H9 (cell line): ENCODE results near the gene LRRC36. TPM values are rescaled to one million over a fixed set of nuclear protein-coding genes. Genes with fewer than 3 reads are reported as not detected.

ENCODE experiments used
- DNase-seq: peaks from one replicate; pipeline ENCODE4 v3.0.0-alpha.2; 2017
- H2AFZ ChIP-seq: one replicate; pipeline ENCODE4 v1.6.1; 2013; ENCODE audit warnings: mild to moderate bottlenecking, low read length, control low read depth, moderate library complexity
- H2AK5ac ChIP-seq: 2 replicates; pipeline ENCODE4 v1.6.1; 2013; ENCODE audit warnings: low read length, control low read depth, mixed read lengths; ENCODE audit not compliant: insufficient read length
- H2BK120ac ChIP-seq: one replicate; pipeline ENCODE4 v1.6.1; 2013; ENCODE audit warnings: low read depth, mild to moderate bottlenecking, low read length, control low read depth, inconsistent platforms; ENCODE audit not compliant: poor library complexity, severe bottlenecking
- H2BK12ac ChIP-seq: 2 replicates; pipeline ENCODE4 v1.6.1; 2013; ENCODE audit warnings: low read length, control low read depth, mixed read lengths, low read depth; ENCODE audit not compliant: insufficient read length
- H2BK15ac ChIP-seq: 2 replicates; pipeline ENCODE4 v1.6.1; 2013; ENCODE audit warnings: low read depth, low read length, control low read depth
- H2BK20ac ChIP-seq: one replicate; pipeline ENCODE4 v1.6.1; 2013; ENCODE audit warnings: low read depth, mild to moderate bottlenecking, low read length, control low read depth, inconsistent platforms; ENCODE audit not compliant: poor library complexity, severe bottlenecking
- H2BK5ac ChIP-seq: 2 replicates; pipeline ENCODE4 v1.6.1; 2013; ENCODE audit warnings: low read length, control low read depth, mixed read lengths; ENCODE audit not compliant: insufficient read length
- H3K14ac ChIP-seq: 2 replicates; pipeline ENCODE4 v1.6.1; 2013; ENCODE audit warnings: low read length, control low read depth; ENCODE audit not compliant: insufficient read depth
- H3K18ac ChIP-seq: 2 replicates; pipeline ENCODE4 v1.6.1; 2013; ENCODE audit warnings: low read depth, mild to moderate bottlenecking, mixed read lengths, low read length, control low read depth; ENCODE audit not compliant: insufficient read length
- H3K23ac ChIP-seq: 2 replicates; pipeline ENCODE4 v1.6.1; 2013; ENCODE audit warnings: low read length, control low read depth, mixed read lengths, low read depth; ENCODE audit not compliant: insufficient read length
- H3K23me2 ChIP-seq: 2 replicates; pipeline ENCODE4 v1.6.1; 2013; ENCODE audit warnings: low read depth, mild to moderate bottlenecking, mixed read lengths, low read length, control low read depth; ENCODE audit not compliant: insufficient read length, poor library complexity, severe bottlenecking
- H3K27ac ChIP-seq: 2 replicates; pipeline ENCODE4 v1.5.1; 2013; ENCODE audit warnings: low read length, control low read depth, mixed read lengths, low read depth; ENCODE audit not compliant: insufficient read length
- H3K27me3 ChIP-seq: 2 replicates; pipeline ENCODE4 v1.6.1; 2013; ENCODE audit warnings: low read length, control low read depth, inconsistent platforms; ENCODE audit not compliant: insufficient read depth
- H3K4ac ChIP-seq: 2 replicates; pipeline ENCODE4 v1.6.1; 2013; ENCODE audit warnings: low read depth, mild to moderate bottlenecking, control low read depth, inconsistent platforms, low read length, moderate library complexity
- H3K4me1 ChIP-seq: 2 replicates; pipeline ENCODE4 v1.6.1; 2013; ENCODE audit warnings: low read length, control low read depth, inconsistent platforms; ENCODE audit not compliant: insufficient read depth
- H3K4me2 ChIP-seq: 2 replicates; pipeline ENCODE4 v1.6.1; 2013; ENCODE audit warnings: low read length, control low read depth, mixed read lengths; ENCODE audit not compliant: insufficient read length, insufficient read depth
- H3K56ac ChIP-seq: 2 replicates; pipeline ENCODE4 v1.6.1; 2013; ENCODE audit warnings: low read depth, mild to moderate bottlenecking, mixed read lengths, low read length, control low read depth; ENCODE audit not compliant: insufficient read length
- H3K79me1 ChIP-seq: 2 replicates; pipeline ENCODE4 v1.6.1; 2013; ENCODE audit warnings: low read depth, mild to moderate bottlenecking, moderate library complexity, low read length, control low read depth, inconsistent platforms; ENCODE audit not compliant: insufficient read depth, poor library complexity, severe bottlenecking
- H3K79me2 ChIP-seq: 2 replicates; pipeline ENCODE4 v1.6.1; 2013; ENCODE audit warnings: low read length, control low read depth, inconsistent platforms; ENCODE audit not compliant: insufficient read depth
- H3K9ac ChIP-seq: 2 replicates; pipeline ENCODE4 v1.6.1; 2013; ENCODE audit warnings: low read length, control low read depth, mixed read lengths; ENCODE audit not compliant: insufficient read length; ENCODE audit errors: extremely low read depth
- H3K9me3 ChIP-seq: one replicate; pipeline ENCODE4 v1.6.1; 2013; ENCODE audit warnings: low read depth, low read length, inconsistent platforms; ENCODE audit not compliant: control insufficient read depth
- H3T11ph ChIP-seq: one replicate; pipeline ENCODE4 v1.6.1; 2013; ENCODE audit warnings: mild to moderate bottlenecking, low read length, control low read depth, inconsistent platforms
- H4K20me1 ChIP-seq: one replicate; pipeline ENCODE4 v1.6.1; 2013; ENCODE audit not compliant: control insufficient read depth, insufficient read length, insufficient read depth
- H4K5ac ChIP-seq: 2 replicates; pipeline ENCODE4 v1.6.1; 2013; ENCODE audit warnings: low read depth, mild to moderate bottlenecking, mixed read lengths, low read length, control low read depth; ENCODE audit not compliant: insufficient read length
- H4K8ac ChIP-seq: replicated peaks from 2 replicates; pipeline ENCODE4 v1.6.1; 2013; ENCODE audit warnings: low read length, control low read depth, mixed read lengths, low read depth; ENCODE audit not compliant: insufficient read length
- H4K91ac ChIP-seq: 2 replicates; pipeline ENCODE4 v1.6.1; 2013; ENCODE audit warnings: low read depth, mild to moderate bottlenecking, moderate library complexity, mixed read lengths, low read length, control low read depth; ENCODE audit not compliant: insufficient read length
- H3K27ac Mint-ChIP-seq, 3 experiments: 2 replicates in 2 of 3; 3 replicates in 1 of 3; pipeline ENCODE4 v1.8.0; 2020 to 2021; ENCODE audit warnings: mixed read lengths in 3 of 3, mild to moderate bottlenecking in 1 of 3, moderate library complexity in 1 of 3
- H3K27me3 Mint-ChIP-seq: 2 replicates; pipeline ENCODE4 v1.8.0; 2021; ENCODE audit warnings: low read depth, mild to moderate bottlenecking, moderate library complexity, mixed read lengths
- H3K36me3 Mint-ChIP-seq, 3 experiments: 2 replicates in 2 of 3; 3 replicates in 1 of 3; pipeline ENCODE4 v1.8.0; 2020 to 2021; ENCODE audit warnings: low read depth in 3 of 3, mixed read lengths in 3 of 3; ENCODE audit not compliant: insufficient read depth in 1 of 3
- H3K4me1 Mint-ChIP-seq, 2 experiments: 2 replicates each; pipeline ENCODE4 v1.8.0; 2020; ENCODE audit warnings: mixed read lengths in 2 of 2
- H3K4me3 Mint-ChIP-seq, 2 experiments: 2 replicates in 1 of 2; 3 replicates in 1 of 2; pipeline ENCODE4 v1.8.0; 2020 to 2021; ENCODE audit warnings: mild to moderate bottlenecking in 2 of 2, mixed read lengths in 2 of 2, moderate library complexity in 1 of 2
- H3K9me3 Mint-ChIP-seq, 2 experiments: 2 replicates in 1 of 2; 3 replicates in 1 of 2; pipeline ENCODE4 v1.8.0; 2020; ENCODE audit warnings: mild to moderate bottlenecking in 2 of 2, mixed read lengths in 2 of 2, moderate library complexity in 1 of 2
- CTCF ChIP-seq: fragments of 200-600 bp; sonication (generic); conservative IDR thresholded peaks from 3 replicates; pipeline ENCODE4 v1.8.0; 2021; ENCODE audit warnings: antibody characterized with exemption, mild to moderate bottlenecking
- WGBS: extraction: QIAGEN DNeasy Blood & Tissue Kit; methylation state at CpG from one replicate; pipeline ENCODE4 v1.1.7; 2013; ENCODE audit warnings: missing lambda C conversion rate, low lambda C conversion rate, mixed read lengths; ENCODE audit not compliant: insufficient read length; ENCODE audit errors: extremely low coverage; 5-methylcytosine and 5-hydroxymethylcytosine counted together
- total RNA-seq: library from RNA; stranded (reverse); gene quantifications from 2 replicates; pipeline ENCODE4 v1.2.1, GENCODE V29; 2021

The LRRC36 gene
- total RNA-seq, 1 experiment from 2014 or later, result not detected

- Mint-ChIP-seq H3K4me3 (no peak overlapping the region), H3K4me1 (no peaks in the 10 kb centered on the region), H3K9me3 (no peaks in the 10 kb centered on the region), H3K27ac (no peak overlapping the region), H3K27me3 (peaks cover 25% of the 10 kb centered on the region), H3K36me3 (no peaks in the 10 kb centered on the region)
- Histone ChIP-seq H3K23me2 (no peaks in the 10 kb centered on the region), H3K23ac (peak overlapping the region; percentile 20), H2BK20ac (no peak overlapping the region), H2BK5ac (no peak overlapping the region), H3T11ph (no peak overlapping the region), H3K9ac (no peak overlapping the region), H3K14ac (no peak overlapping the region), H3K79me1 (no peaks in the 10 kb centered on the region), H3K79me2 (no peaks in the 10 kb centered on the region), H2AFZ (no peak overlapping the region), H4K5ac (no peak overlapping the region), H2BK15ac (no peak overlapping the region), H3K4me2 (no peak overlapping the region), H3K27me3 (no peaks in the 10 kb centered on the region), H4K8ac (no peak overlapping the region), H3K4ac (no peak overlapping the region), H3K18ac (no peak overlapping the region), H4K20me1 (no peaks in the 10 kb centered on the region), H3K56ac (no peak overlapping the region), H2BK120ac (no peak overlapping the region), H3K4me1 (no peaks in the 10 kb centered on the region), H3K9me3 (no peaks in the 10 kb centered on the region), H2AK5ac (no peak overlapping the region), H4K91ac (no peak overlapping the region), H2BK12ac (no peak overlapping the region), H3K27ac (no peak overlapping the region)
- WGBS, result no CpG with 5 or more reads among the region's 5 CpGs
- no peak for TF ChIP-seq CTCF
- DNase-seq, result no peak
These were observed 14.8 kb upstream of the LRRC36 start for GRCh38 chr16:67311607-67312488.
